Breast epithelium (tissue), 4 donors: ENCODE data around the gene TPRN. TPM values are rescaled to one million over a fixed set of nuclear protein-coding genes. Genes with fewer than 3 reads are reported as not detected.

Source experiments
- DNase-seq, 2 donors: peaks; one replicate each; pipeline ENCODE4 v3.0.0-alpha.2; 2019; ENCODE audit warnings: low spot score in 2 of 2
- H3K27ac ChIP-seq, 2 donors: fragments of 200-600 bp; sonication (generic) in 1 of 2; one replicate each; pipeline ENCODE4 v1.5.1; 2016 to 2019; ENCODE audit warnings: mild to moderate bottlenecking in 1 of 2
- H3K27me3 ChIP-seq, 2 donors: fragments of 200-600 bp; sonication (generic) in 1 of 2; one replicate each; pipeline versions ENCODE4 v1.5.1 to v1.6.0; 2017 to 2019; ENCODE audit warnings: control low read depth in 1 of 2, mild to moderate bottlenecking in 1 of 2
- H3K36me3 ChIP-seq: fragments of 200-600 bp; one replicate; pipeline ENCODE4 v1.5.1; 2019
- H3K4me1 ChIP-seq, 2 donors: fragments of 200-600 bp; sonication (generic); one replicate each; pipeline ENCODE4 v1.5.1; 2016 to 2019; ENCODE audit warnings: control low read depth in 1 of 2
- H3K4me3 ChIP-seq, 3 donors: fragments of 200-600 bp; sonication (generic); 1 replicate in 2 of 3; 2 replicates in 1 of 3; pipeline ENCODE4 v1.5.1; 2016 to 2019; ENCODE audit warnings: mild to moderate bottlenecking in 3 of 3, moderate library complexity in 2 of 3
- H3K9me3 ChIP-seq, 2 donors: fragments of 200-600 bp; sonication (generic) in 1 of 2; one replicate each; pipeline ENCODE4 v1.5.1; 2016 to 2019; ENCODE audit warnings: control low read depth in 1 of 2
- POLR2A ChIP-seq: fragments of 450-650 bp; IDR thresholded peaks from one replicate; pipeline ENCODE4 v1.6.1; 2016; ENCODE audit warnings: antibody characterized with exemption, mild to moderate bottlenecking, moderate library complexity
- POLR2AphosphoS5 ChIP-seq, 3 donors: sonication (generic); formaldehyde crosslinking; IDR thresholded peaks; one replicate each; pipeline ENCODE4 v1.6.1; 2017; ENCODE audit warnings: antibody characterized with exemption in 3 of 3
- intact Hi-C: fragments of 100-400 bp; cut with DNase I; formaldehyde crosslinking; loops from one replicate; pipeline ENCODE4 v1.15.1; 2023; ENCODE audit warnings: low total_unique reads
- total RNA-seq, 3 donors: library from RNA; depleted of rRNA; stranded (reverse); fragments of >200 nt; gene quantifications; one replicate each; pipeline ENCODE4 v1.1.0, GENCODE V29; 2016
- TF ChIP-seq, protein P1 (sequence below), 3 donors: fragments of 450-650 bp; IDR thresholded peaks; one replicate each; pipeline ENCODE4 v1.5.1; 2016 to 2017; ENCODE audit warnings: antibody characterized with exemption in 3 of 3, mild to moderate bottlenecking in 3 of 3, moderate library complexity in 3 of 3

The TPRN gene
- total RNA-seq, 3 donors from 2014 or later, result 4.0 to 9.2 (median 8.5) TPM

DNA sequence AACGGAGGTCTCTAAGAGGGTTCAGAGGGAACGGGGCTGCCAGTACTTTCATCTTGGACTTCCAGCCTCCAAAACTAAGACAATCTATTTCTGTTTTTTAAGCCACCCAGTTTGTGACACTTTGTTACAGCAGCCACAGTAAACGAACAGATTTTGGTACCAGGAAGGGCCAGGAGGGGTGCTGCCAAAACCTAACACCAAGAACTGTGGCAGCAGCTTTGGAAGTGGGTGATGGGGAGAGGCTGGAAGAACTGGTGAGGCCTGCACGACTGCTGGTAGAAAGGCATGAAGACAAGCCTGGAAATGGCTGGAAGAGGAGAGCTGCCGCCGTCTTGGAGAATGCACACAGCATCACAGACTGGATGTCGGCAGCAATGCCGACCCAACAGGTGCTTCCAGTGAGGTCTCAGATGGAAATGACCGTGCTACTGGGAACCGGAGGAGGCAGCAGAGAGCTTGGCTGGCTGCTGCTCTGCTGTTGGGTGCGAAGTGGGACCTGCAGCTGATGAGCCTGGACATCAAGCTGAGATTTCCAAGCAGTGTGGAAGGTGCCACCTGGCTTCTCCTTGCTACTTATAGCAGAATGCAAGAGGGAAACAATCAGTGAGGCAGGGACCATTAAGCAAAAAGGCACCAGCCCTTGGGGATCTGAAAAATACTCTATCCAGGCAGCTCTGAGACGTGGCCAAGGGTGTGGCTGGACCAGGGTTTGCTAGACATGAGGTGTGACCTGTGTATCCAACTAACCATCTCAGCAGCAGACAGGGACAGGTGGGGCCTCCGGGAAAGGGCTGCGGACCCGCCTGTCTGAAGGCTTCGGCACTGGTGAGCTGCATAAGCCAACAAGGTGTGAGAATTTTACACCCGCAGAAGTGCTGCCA, 24.0 kb downstream of the TPRN start:
- peaks cover 10 to 11% of the 10 kb centered on the region in 2 donors for H3K4me1 ChIP-seq
- intact Hi-C loops, result no loop called here
- no peak for TF ChIP-seq POLR2A
- TF ChIP-seq, protein P1, sequence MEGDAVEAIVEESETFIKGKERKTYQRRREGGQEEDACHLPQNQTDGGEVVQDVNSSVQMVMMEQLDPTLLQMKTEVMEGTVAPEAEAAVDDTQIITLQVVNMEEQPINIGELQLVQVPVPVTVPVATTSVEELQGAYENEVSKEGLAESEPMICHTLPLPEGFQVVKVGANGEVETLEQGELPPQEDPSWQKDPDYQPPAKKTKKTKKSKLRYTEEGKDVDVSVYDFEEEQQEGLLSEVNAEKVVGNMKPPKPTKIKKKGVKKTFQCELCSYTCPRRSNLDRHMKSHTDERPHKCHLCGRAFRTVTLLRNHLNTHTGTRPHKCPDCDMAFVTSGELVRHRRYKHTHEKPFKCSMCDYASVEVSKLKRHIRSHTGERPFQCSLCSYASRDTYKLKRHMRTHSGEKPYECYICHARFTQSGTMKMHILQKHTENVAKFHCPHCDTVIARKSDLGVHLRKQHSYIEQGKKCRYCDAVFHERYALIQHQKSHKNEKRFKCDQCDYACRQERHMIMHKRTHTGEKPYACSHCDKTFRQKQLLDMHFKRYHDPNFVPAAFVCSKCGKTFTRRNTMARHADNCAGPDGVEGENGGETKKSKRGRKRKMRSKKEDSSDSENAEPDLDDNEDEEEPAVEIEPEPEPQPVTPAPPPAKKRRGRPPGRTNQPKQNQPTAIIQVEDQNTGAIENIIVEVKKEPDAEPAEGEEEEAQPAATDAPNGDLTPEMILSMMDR (IDR thresholded peaks at IDR 0.05), result peak in 2 of 3 donors; percentile 51 to 58
- H3K27ac ChIP-seq, result no peak overlapping the region
- H3K27me3 ChIP-seq, result no peaks in the 10 kb centered on the region
- H3K9me3 ChIP-seq, result no peaks in the 10 kb centered on the region
- H3K36me3 ChIP-seq, result peaks cover 3% of the 10 kb centered on the region
- H3K4me3 ChIP-seq, result no peak overlapping the region
- DNase-seq, result no peak

DNA sequence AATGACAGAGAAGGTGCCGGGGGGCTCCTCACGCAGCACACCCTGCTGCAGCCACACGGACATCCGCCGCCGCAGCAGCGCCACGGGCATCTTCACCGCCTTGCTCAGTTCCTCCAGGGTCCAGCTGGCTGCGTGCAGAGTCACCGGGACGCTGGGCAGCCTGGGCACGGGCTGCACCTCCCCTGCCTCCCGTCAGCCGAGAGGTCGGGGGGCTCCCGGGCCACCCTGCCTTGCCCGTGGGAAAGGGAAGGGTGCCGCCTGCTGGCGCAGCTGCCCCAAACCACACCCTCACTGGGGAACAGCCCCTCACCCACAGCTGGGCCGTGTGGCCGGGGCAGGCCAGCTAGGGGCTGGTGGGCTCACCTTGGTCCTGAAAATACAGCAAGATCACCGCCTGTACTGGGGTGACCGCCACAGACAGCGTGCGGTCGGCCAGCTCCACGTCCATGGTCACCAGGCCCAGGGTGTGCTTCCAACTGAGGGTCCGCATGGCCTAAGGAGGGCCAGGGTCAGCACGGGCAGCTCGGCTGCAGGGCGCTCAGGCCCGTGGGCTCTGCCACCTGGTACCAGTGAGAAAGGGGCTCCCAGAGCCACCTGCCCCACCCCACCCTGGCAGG, 25.1 kb downstream of the TPRN start:
- no peak for DNase-seq
- no peaks in the 10 kb centered on the region for H3K9me3 ChIP-seq
- H3K36me3 ChIP-seq, result no peaks in the 10 kb centered on the region
- intact Hi-C loops, result no loop called here
- H3K27me3 ChIP-seq, result peaks cover 0 to under 1% of the 10 kb centered on the region in 2 donors
- peak overlapping the region in 1 of 2 donors; percentile 81 for H3K27ac ChIP-seq
- H3K4me1 ChIP-seq, result peaks cover 11 to 17% of the 10 kb centered on the region in 2 donors
- TF ChIP-seq, protein P1 (IDR thresholded peaks at IDR 0.05), result no peak
- TF ChIP-seq POLR2A, result no peak
- TF ChIP-seq POLR2AphosphoS5 (IDR thresholded peaks at IDR 0.05), result no peak
- H3K4me3 ChIP-seq, result no peak overlapping the region

DNA sequence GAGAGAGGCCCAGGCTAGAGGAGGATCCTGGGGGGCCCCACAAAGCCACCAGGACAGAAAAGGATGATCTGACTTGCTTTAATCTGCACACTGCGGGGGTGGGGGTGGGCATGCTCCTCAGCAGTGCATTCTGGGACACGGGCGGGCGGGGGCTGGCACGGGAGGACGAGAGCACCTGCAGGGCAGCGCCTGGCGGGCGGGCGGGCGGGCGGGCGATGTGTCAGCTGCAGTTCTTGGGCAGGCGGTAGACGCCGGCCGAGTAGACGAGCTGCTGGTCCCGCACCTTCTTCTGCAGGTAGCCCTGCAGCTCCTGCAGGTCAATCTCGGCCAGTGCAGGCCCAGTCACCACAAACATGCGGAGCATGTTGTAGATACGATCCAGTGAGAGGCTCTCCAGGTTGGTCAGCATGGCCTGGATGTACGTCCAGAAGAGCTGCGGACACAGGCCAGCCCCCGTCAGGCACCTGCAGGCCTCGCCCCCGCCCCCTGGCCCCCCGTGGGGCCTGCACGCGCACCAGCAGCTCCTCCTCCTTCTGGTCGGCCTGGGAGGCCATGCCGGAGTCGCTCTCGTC, 25.7 kb downstream of the TPRN start:
- Histone ChIP-seq H3K9me3 (no peaks in the 10 kb centered on the region), H3K27ac (peak overlapping the region in 1 of 2 donors; percentile 81), H3K36me3 (no peaks in the 10 kb centered on the region), H3K4me3 (no peak overlapping the region), H3K4me1 (peaks cover 16 to 17% of the 10 kb centered on the region in 2 donors), H3K27me3 (peaks cover under 1 to 7% of the 10 kb centered on the region in 2 donors)
- TF ChIP-seq POLR2A, result no peak
- TF ChIP-seq, protein P1 (IDR thresholded peaks at IDR 0.05), result no peak
- no peak for TF ChIP-seq POLR2AphosphoS5 (IDR thresholded peaks at IDR 0.05)
- DNase-seq, result no peak
- intact Hi-C loops, result no loop called here

DNA sequence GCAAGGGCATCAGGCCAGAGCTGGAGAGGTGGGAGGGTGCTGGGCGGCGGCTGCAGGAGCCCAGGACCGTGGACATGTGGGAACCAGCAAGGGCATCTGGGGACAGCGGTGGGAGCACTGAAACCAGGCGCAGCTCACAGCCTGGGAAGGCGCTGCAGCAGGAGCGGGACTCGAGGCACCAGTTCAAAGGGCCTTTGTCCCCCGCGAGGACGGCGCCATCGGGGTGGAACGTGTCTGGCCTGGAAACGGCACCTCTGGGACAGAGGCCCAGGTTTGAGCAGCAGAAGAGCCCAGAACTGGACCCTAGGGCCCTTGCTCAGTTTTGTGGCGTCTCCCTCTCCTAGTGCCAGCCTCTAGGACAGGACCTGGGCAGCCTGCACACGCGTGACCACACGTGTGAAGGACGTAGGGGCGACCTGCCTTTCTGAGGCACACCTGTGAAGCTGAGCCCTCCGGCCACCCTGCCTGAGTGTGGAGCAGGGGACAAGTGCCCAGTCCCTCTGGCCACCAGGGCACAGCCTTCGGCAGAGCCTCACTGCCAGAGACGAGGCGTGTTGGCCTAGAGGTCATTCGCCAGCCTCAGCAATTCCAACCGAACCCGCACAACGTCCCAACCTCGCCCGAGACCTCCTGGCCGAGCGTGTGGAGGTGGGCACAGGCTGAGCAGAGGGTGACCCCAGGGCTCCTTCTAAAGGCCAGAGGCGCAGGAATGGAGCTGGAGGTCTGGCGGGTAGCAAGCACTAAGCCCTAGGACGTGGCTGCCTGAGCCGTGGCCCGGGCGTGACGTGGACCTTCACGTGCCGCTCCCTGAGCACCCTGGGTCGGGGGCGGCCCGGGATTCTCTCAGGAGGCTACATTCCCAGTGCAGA, 26.5 kb downstream of the TPRN start:
- no peaks in the 10 kb centered on the region for H3K9me3 ChIP-seq
- DNase-seq, result no peak
- H3K27ac ChIP-seq, result peak overlapping the region; percentile 64 to 81
- intact Hi-C loops, result no loop called here
- peaks cover 17 to 24% of the 10 kb centered on the region in 2 donors for H3K4me1 ChIP-seq
- peak overlapping the region in 2 of 3 donors; percentile 14 to 45 for H3K4me3 ChIP-seq
- H3K27me3 ChIP-seq, result peaks cover 5 to 14% of the 10 kb centered on the region in 2 donors
- no peaks in the 10 kb centered on the region for H3K36me3 ChIP-seq
- no peak for TF ChIP-seq POLR2AphosphoS5 (IDR thresholded peaks at IDR 0.05)
- TF ChIP-seq, protein P1 (IDR thresholded peaks at IDR 0.05), result no peak
- no peak for TF ChIP-seq POLR2A
